Esophagus mucosa (tissue), 1 donor: Measurements from ENCODE around the gene CTNNA1. TPM values are rescaled to one million over a fixed set of nuclear protein-coding genes. Genes with fewer than 3 reads are reported as not detected.
"Not testable (repeated sequence)": the region's sequence is repeated elsewhere in the genome, so short reads cannot be mapped to it uniquely, and the experiment has no call there.

Experiments
- ATAC-seq: fragments of 200-7000 bp; cut with Tn5 transposase; one replicate; pipeline ENCODE4 v1.9.1; 2020
- total RNA-seq: library from RNA; stranded (reverse); gene quantifications from one replicate; pipeline ENCODE4 v1.2.4, GENCODE V29; 2023
- donor health status: DM: yes; HTN: yes; CAD: no.

The CTNNA1 gene
- total RNA-seq, result 332 TPM

GRCh38 chr5:138752951-138753793 is at the start of gene CTNNA1:
Gene CTNNA1, plus strand, starts transcription at chr5:138753425. Its CDS starts 28,500 bp downstream, at chr5:138781925.
- ATAC-seq, result peak; percentile 88

GRCh38 chr5:138703777-138704176 is 49.4 kb upstream of the CTNNA1 start:
- ATAC-seq, result not testable (repeated sequence)

- ATAC-seq, result no peak
Measured at GRCh38 chr5:138705007-138705406, 48.2 kb upstream of the CTNNA1 start.

GRCh38 chr5:138705567-138705966 is 47.7 kb upstream of the CTNNA1 start:
- no peak for ATAC-seq

GRCh38 chr5:138706655-138707480 is 46.4 kb upstream of the CTNNA1 start:
- no peak for ATAC-seq

DNA sequence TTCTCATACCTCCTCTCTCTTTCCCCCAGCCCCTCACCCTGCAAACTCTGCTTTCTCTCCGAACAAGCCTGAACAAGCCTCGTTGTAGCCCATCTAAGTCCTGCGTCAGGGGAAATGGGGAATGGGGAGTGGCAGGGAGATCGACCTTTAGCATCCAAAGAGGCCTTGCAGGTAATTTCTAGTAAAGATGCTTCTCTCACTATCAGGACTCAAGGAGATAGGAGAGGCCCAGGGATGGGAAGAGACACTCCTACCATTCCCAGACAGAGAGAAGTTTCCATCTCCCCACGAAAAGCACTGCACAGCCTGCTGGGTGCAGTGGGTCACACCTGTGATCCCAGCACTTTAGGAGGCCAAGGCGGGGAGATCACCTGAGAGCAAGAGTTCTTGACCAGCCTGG is 44.4 kb upstream of the CTNNA1 start:
- ATAC-seq, result no peak

DNA sequence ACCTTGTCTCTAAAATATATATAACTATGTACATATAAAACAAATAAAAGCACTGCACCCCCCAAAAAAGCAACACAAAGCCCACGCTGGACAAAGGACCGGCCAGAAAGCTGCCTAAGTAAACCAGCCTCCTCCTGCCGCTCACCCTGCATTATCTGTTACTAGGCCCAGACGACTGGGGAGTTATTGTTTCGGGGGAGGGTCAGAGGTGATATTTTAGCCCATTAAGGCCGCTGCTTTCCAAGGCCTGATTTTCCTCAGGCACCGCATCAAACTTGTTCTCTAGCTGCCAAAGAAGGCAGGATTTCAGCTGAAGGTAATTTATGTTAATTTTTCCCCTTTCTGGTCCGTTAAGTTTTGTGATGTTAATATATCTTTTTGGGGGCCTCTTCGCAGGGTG is 44.0 kb upstream of the CTNNA1 start:
- no peak for ATAC-seq

DNA sequence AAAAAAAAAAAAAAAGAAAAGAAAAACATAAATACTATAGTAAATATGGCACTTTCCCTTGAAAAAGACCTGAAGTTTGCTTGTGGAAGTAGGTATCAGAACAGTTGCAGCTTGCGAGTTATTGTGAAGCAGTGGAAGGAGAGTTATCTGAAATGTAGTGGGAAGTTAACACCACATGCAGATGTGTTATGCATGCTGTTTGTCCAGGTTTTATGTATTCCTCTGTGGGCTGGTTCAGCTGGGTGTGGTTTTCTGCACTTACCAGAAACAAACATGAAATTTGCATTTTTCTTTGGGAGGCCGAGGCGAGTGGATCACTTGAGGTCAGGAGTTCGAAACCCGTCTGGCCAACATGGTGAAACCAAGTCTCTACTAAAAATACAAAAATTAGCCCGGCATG is 42.1 kb upstream of the CTNNA1 start:
- no peak for ATAC-seq

DNA sequence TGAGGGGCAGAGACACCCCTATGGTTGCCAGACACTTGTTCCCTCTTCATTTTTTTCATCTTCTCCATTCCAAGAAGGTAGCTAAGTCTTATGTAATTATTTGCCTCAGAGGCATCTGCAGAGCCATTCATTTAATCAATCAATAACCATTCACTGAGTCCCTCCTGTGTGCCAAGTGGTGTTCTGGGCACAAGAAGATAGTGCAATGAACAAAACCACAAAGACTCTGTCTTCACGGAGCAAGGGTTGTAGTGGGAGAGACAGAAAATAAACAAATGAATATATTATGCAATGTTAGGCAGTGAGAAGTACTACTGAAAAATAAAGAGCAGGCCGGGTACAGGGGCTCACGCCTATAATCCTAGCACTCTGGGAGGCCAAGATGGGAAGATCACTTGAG is 41.4 kb upstream of the CTNNA1 start:
- no peak for ATAC-seq

GRCh38 chr5:138712324-138712723 is 40.9 kb upstream of the CTNNA1 start:
- no peak for ATAC-seq

- ATAC-seq, result no peak
Measured at GRCh38 chr5:138712791-138713190, 40.4 kb upstream of the CTNNA1 start.

GRCh38 chr5:138713247-138713646 is 40.0 kb upstream of the CTNNA1 start:
- no peak for ATAC-seq

DNA sequence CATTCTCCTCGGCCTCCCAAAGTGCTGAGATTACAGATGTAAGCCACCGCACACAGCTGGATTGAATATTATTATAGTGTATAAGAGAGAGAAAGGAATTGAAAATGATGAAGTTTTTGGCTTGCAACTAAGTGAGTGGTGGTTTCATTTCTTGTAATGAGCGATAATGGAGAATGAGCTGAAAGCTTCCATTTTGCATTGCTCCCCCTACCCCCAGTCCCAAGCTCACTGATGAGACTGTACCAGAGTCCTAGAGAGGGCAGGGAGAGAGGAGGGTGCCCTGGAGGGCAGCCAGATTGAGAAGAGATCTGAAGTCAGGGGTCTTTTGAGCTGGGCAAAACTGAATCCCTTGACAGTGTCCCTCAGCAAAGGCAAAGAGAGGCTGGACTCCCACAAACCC is 38.5 kb upstream of the CTNNA1 start:
- ATAC-seq, result no peak

- ATAC-seq, result not testable (repeated sequence)
Measured at GRCh38 chr5:138715931-138716432, 37.2 kb upstream of the CTNNA1 start.

- no peak for ATAC-seq
Measured at GRCh38 chr5:138716456-138716924, 36.7 kb upstream of the CTNNA1 start.

- ATAC-seq, result no peak
Measured at GRCh38 chr5:138717399-138717798, 35.8 kb upstream of the CTNNA1 start.

DNA sequence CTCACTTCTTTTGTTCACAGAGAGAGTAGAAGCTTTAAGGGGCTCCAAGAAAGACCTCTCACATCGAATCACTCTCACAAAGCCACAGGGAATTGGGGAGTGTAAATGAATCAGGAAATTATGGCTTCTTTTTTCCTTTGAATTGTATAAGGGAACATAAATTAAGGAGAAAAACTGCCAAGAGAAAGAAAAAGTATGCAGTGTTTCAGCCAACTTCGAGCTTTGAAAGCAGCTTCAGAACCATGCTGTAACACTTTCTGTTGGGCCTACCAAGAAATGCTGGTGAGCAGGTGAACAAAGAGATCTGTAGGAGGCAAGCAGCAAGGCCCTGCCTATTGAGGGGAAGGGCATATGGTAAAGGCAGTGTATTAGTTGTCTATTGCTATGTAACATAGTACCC is 33.4 kb upstream of the CTNNA1 start:
- ATAC-seq, result no peak

- ATAC-seq, result no peak
Measured at GRCh38 chr5:138720840-138721239, 32.4 kb upstream of the CTNNA1 start.

- no peak for ATAC-seq
Measured at GRCh38 chr5:138721979-138722378, 31.2 kb upstream of the CTNNA1 start.

GRCh38 chr5:138722544-138723177 is 30.6 kb upstream of the CTNNA1 start:
- peak; percentile 30 for ATAC-seq

- ATAC-seq, result peak; percentile 68
Measured at GRCh38 chr5:138724470-138725146, 28.6 kb upstream of the CTNNA1 start.

GRCh38 chr5:138725153-138725817 is 27.9 kb upstream of the CTNNA1 start:
- ATAC-seq, result peak; percentile 94
